Skin epidermis (tissue), 12 donors: ENCODE data around the gene MAP10.
"Not testable (repeated sequence)": the region's sequence is repeated elsewhere in the genome, so short reads cannot be mapped to it uniquely, and the experiment has no call there.

Experiments used
- H3K27ac ChIP-seq, 21 experiments: fragments of 200-600 bp; sonication (generic) in 11 of 21; one replicate each; pipeline ENCODE4 v1.5.0; 2020; ENCODE audit warnings: mild to moderate bottlenecking in 3 of 21, inconsistent platforms in 2 of 21, moderate library complexity in 2 of 21
- H3K4me3 ChIP-seq, 7 experiments: fragments of 200-600 bp; sonication (generic) in 2 of 7; one replicate each; pipeline ENCODE4 v1.5.0; 2020; ENCODE audit warnings: inconsistent platforms in 2 of 7, mild to moderate bottlenecking in 2 of 7, moderate library complexity in 1 of 7

MAP10 gene

DNA sequence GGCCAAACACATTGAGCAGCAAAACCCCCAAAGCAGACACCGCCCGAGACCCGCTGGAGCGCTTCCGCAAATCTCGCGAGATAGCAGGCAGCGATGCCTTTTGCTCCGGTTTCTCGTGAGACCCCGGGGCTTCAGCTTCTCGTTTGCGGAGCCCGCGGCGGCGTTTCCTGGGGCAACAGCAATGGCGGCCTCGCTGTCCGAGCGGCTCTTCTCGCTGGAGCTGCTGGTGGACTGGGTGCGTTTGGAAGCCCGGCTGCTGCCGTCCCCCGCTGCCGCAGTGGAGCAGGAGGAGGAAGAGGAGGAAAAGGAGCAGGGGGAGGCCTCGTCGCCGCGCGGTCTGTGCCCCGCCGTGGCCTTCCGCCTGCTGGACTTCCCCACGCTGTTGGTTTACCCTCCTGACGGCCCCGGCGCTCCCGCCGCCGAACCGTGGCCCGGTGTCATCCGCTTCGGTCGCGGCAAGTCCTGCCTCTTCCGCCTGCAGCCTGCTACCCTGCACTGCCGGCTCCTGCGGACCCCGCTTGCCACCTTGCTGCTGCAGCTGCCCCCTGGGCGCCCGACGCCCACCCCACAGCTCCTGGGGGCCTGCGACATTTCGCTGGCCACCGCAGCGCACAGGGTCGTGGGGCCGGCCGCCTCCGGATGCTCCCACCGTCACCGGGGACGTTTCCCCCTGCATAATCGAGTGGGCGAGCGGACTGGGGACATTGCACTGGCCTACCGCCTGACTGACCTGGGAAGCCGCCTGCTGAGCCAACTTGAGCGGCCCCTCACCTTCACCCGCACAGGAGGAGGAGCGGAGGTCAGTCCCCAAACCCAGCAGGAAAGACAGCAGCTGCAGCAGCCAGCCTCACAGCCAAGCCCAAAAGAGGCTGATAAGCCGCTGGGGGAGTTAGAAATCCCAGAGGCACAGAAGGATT is at the start of gene MAP10:
TSS of gene MAP10 (plus strand) at position 148 of the 917 bp plus-strand sequence. CDS start at position 182, 34 bp downstream.
- Histone ChIP-seq H3K27ac (peak within 1 kb of the TSS; percentile 10 to 87 (median 80)), H3K4me3 (peak within 1 kb of the TSS; percentile 48 to 92 (median 71))

- Histone ChIP-seq H3K27ac (no peak overlapping the region), H3K4me3 (no peak overlapping the region)
Measured at GRCh38 chr1:232764458-232765251, 40.6 kb upstream of the MAP10 start.

GRCh38 chr1:232765542-232765941 is 39.7 kb upstream of the MAP10 start:
- Histone ChIP-seq H3K4me3 (no peak overlapping the region), H3K27ac (no peak overlapping the region)

- Histone ChIP-seq H3K4me3 (no peak overlapping the region), H3K27ac (peak overlapping the region in 8 of 21 experiments; percentile 2 to 54 (median 20))
Measured at GRCh38 chr1:232766241-232766890, 38.9 kb upstream of the MAP10 start.

DNA sequence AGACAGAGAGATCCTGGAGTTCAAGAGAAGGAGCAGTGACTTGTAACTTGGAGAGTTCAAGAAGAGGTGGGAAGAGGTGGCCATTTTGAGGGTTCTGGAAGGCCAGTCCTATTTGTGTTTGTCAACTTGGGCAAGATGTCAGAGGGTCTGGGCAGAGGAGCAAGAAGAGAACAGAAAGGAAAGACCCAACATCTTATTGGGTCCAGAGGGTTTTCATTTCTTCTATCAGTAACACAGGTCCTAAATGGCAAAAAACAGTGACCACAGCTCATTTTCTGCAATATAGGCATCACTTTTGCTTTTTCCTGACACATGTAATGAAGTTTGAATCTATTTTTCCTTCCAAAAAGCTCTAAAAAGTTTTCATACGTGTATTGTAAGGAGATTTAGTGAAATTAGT is 38.3 kb upstream of the MAP10 start:
- Histone ChIP-seq H3K27ac (peak overlapping the region in 11 of 21 experiments; percentile 2 to 57 (median 15)), H3K4me3 (no peak overlapping the region)

GRCh38 chr1:232767305-232768074 is 37.7 kb upstream of the MAP10 start:
- Histone ChIP-seq H3K4me3 (no peak overlapping the region), H3K27ac (peak overlapping the region in 12 of 21 experiments; percentile 2 to 74 (median 34))

- Histone ChIP-seq H3K4me3 (no peak overlapping the region), H3K27ac (peak overlapping the region in 1 of 21 experiments; percentile 13)
Measured at GRCh38 chr1:232768793-232769192, 36.4 kb upstream of the MAP10 start.

DNA sequence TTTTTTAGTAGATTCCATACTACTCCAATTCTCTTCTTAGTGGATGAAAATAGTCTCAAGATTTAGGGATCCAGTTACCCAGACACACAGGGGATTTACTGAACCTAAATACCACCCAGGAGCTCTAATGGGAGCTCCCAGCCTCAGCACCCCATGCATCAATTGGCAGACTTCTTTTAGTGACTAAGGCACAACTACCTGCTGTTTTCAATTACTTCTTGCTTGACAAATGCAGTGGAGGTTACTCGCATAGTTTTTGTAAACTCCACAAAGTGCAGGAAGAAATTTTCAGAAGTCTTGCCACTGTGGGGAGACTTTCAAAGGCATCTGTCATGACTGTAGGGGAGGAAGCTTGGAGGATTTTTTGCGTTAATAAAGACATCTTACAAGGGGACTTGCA is 35.5 kb upstream of the MAP10 start:
- H3K27ac ChIP-seq: no peak overlapping the region

DNA sequence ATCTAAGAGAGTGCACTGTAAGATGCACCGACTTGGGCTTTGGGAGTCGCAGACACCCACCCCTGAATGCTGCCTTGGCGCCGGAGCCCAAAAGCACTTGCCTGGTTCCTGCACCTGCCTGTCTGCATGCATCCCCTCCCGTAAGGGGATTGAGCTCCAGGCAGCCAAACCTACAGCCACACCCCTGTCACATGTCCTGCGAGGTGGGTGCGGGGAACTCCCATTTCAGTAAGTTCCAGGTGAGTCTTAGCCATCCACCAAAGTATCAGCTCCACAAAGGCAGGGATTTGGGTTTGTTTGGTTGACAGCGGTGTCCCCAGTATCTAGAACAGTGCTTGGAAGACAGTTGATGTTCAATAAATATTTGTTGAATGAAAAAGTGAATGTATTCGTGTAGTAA is 31.5 kb upstream of the MAP10 start:
- H3K4me3 ChIP-seq: no peak overlapping the region
- no peak overlapping the region for H3K27ac ChIP-seq

More for the DNA sequence above, 35.5 kb upstream of the MAP10 start:
- no peak overlapping the region for H3K4me3 ChIP-seq

DNA sequence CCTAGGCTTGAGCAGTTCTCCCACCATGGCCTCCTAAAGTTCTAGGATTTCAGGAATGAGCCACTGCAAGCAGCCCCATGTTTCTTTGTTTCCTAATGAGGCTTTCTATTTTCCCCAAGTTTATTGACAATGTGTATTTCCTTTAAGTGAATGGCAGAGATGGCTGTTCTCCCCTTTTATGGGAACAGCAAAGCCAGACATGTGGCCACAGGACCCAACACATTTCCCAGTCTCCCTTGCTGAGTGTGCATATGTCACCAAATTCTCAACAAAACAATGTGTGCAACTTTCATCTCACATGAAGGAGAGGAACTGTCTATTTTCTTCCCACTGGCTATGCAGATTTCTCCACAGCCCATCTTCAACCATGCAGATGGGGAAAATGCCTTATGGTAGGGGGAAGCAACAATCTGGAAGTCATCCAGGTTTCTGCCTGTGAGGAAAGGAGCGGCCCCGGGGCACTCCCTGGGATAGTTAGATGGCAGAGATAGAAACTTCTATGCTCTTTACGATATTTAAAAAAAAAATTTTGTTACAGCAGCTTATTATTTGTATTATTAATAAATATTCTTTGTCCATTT is 28.6 kb upstream of the MAP10 start:
- H3K27ac ChIP-seq: no peak overlapping the region
- no peak overlapping the region for H3K4me3 ChIP-seq

DNA sequence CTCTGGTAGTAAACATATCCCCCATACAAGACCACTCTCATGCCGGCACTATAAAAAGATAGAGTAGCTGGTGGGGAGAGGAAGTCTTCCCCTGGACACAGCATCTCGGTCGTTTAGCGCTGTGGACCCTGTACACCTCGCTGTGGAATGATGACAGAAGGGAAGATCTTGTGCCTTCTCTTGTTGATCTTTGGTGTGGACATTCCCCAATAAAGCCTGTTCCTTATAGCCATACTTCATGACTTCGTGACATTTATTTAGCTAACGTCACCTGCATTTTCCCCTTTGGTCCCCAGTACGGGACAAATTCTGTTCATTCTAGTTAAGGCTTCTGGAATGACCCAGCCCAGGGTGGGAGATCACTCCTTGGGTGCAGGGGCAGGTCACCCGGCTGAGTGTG is 24.9 kb upstream of the MAP10 start:
- no peak overlapping the region for H3K27ac ChIP-seq

DNA sequence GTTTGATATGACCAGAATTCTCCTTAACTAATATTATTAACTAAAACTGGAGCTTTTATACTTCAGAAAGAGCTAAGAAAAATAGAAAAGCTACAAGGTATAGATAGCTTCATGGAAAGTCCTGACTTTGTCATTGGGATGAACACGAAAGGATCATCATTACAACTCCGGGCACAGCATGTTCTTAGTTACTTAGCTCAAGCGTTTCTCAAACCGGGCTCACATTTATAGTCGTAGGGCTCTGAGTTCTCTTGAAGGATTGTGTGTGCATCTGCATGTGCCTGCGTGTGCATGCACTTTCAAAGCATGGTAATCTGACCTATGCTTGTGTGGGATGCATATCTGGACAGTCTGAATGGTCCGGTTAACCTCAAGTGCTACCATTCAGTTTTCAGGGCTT is 20.4 kb upstream of the MAP10 start:
- Histone ChIP-seq H3K27ac (no peak overlapping the region), H3K4me3 (no peak overlapping the region)

More for the DNA sequence above, 24.9 kb upstream of the MAP10 start:
- no peak overlapping the region for H3K4me3 ChIP-seq

- H3K27ac ChIP-seq, H3K4me3 ChIP-seq: not testable (repeated sequence)
Measured at GRCh38 chr1:232785630-232786029, 19.6 kb upstream of the MAP10 start.

DNA sequence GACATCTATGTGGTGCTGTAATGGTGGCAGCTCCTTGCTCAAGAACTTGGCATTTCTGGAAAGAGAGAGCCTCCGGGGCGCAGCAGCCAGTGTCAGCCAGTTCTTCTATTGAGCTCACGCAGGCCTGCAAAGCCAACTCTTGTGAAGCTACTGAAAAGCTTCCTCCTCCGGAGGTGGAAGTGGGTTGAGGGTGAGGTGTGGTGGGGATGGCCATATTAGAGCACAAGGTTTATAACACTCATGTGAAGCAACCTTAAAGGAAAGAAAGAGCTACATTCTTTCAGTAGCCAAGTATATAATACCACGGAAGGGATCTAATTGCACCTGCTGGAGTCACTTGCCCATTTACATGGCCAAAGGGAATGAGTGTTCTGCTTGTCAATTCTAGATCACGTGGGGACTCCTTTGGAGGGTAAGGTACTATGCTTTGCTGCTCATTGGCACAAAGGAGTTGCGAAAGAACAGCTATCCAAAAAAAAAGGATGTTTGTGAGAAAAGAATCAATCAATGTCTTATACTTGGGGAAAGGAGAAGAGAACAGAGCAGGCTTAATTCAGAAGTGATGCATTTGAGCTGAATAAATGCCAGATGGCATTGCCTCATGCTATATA is 18.3 kb upstream of the MAP10 start:
- H3K27ac ChIP-seq: no peak overlapping the region
- H3K4me3 ChIP-seq: no peak overlapping the region

DNA sequence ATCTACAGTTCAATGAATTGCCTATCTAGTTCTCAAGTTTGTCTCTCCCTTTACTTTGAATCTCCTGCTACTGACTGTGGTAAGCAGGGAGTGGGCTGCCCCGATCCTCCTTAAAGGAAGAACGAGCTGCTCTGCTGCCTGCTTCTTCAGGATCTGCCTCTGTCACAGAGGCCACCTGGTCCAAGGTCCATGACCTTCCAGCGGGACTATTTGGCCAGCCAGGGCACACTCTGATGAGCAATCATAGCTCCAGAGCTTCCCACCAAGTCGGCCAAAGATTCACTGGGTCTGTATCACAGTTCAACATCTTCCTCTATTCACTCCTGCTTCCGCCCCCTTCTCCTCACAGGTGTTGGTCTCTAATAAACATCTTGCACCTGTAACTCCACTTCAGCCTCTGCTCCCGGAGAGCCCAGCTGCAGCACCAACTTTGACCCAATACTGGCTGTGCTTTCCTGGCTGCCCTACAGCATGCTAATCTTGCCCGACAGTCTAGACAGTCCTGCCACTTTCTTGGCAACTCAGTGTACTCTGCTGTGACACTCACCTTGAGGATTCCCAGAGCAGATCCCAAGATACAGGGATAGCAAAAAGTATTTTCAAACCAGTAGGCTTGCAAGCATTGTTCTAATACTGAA is 16.9 kb upstream of the MAP10 start:
- H3K27ac ChIP-seq: no peak overlapping the region

DNA sequence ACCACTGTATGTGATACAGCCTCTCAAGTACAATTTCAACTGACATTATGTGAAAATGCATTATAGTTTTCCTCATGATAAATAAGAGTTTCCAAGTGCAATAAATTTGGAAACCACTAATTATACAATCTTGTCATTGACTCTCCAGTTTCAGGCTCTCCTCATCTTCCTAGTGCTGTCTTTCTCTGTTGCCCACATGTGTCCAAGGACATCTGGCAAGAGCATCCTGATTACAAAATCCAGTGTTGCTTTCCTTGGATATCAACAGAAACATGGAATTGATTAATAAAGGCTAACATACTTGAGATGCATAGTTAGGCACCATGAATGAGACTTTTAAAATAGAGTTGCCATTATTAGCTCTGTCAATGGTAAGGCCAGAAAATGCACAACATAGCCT is 15.6 kb upstream of the MAP10 start:
- Histone ChIP-seq H3K4me3 (no peak overlapping the region), H3K27ac (no peak overlapping the region)

More for the DNA sequence above, 16.9 kb upstream of the MAP10 start:
- H3K4me3 ChIP-seq: no peak overlapping the region

DNA sequence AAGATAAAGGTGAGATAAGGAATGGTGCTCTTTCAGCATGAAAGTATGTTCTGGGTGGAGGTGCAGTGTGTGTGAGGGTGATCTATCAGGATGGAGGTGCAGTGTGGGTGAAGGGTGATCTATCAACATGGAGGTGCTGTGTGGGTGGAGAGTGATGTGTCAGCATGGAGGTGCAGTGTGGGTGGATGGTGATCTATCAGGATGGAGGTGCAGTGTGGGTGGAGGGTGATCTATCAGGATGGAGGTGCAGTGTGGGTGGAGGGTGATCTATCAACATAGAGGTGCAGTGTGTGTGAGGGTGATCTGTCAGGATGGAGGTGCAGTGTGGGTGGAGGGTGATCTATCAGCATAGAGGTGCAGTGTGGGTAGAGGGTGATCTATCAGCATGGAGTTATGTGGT is 12.3 kb upstream of the MAP10 start:
- no peak overlapping the region for H3K27ac ChIP-seq
- no peak overlapping the region for H3K4me3 ChIP-seq

GRCh38 chr1:232793944-232794343 is 11.3 kb upstream of the MAP10 start:
- Histone ChIP-seq H3K4me3 (no peak overlapping the region), H3K27ac (no peak overlapping the region)
